ENCODE data around the gene CARMIL1.

CARMIL1 gene

GRCh38 chr6:25337431-25337830 is 58.3 kb downstream of the CARMIL1 start:
- no peak for DNase-seq (ENCODE audit: low read depth)

- no peak for DNase-seq (ENCODE audit: low read depth)
Observed at GRCh38 chr6:25340431-25341202, 61.4 kb downstream of the CARMIL1 start.

GRCh38 chr6:25341203-25341552 is 62.0 kb downstream of the CARMIL1 start:
- no peak for DNase-seq (ENCODE audit: low read depth)

DNA sequence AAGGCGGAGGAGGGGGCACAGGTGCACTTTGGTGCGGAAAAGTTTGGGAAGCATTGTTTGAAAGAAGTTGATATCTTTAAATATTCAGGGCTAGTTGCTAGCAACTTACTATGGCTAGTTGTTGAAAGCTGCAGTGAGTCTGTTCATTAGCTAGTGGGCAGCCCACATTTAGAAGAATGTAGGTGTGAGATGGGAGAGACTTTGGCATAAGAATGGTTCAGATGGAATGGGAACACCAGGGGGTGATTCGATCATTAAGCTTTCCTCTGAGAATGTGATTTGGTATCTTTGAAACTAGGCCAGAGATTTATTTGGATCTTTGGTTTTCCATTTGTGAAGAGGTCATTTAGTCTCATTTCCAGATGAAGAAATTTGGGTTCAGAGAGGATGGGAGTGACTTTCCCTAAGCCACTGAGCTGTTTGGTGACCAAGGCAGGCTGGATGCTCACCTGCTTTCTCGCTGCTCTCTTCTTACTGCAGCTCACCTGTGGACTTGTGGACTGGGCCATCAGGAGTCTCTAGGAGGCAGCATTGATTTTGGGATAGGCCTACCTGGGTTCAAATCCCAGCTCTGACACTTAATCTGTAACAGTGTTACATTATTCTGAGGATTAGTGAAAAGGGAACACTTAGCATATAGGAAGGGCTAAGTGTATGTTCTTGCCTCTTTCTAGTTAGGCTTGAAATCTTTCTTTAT is 62.9 kb downstream of the CARMIL1 start:
- no peak for DNase-seq (ENCODE audit: low read depth)

- no peak for DNase-seq (ENCODE audit: low read depth)
Observed at GRCh38 chr6:25342802-25343201, 63.6 kb downstream of the CARMIL1 start.

GRCh38 chr6:25343984-25344383 is 64.8 kb downstream of the CARMIL1 start:
- no peak for DNase-seq (ENCODE audit: low read depth)

DNA sequence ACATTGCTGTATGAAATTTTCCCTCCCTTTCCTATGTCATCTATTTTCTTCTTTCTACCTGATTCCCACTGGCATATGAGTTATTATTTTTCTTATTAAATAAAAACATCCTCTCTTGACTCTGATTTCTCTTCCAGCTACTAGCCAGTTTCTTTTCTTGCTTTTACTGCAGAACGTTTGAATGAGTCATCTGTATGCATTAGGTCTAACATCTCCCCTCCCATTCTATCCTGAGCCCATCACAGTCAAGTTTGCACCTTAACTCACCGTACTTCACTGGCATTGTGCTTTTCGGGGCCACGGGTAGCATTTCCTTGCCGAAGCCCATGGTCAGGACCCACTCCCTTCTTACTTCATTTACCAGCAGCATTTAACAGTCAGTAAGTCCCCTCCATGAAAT is 65.7 kb downstream of the CARMIL1 start:
- DNase-seq (ENCODE audit: low read depth) = no peak

DNA sequence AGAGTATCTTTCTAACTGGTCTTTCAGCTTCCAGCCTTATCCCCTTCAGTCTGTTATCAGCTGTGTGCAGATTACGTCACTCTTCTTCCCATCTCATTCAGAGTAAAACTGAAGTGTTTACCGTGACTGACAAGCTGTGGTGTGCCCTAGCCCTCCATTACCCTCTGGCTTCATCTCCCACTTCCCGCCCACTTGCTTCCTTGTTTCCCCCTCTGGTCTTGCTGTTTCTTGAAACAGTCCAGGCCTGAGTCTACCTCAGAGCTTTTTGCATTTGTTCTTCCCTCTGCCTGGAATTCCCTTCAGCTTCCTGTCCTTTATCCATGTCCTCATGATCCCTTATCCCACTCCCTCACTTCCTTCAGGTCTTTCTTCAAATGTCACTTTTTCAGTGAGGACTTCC is 66.9 kb downstream of the CARMIL1 start:
- DNase-seq (ENCODE audit: low read depth) = no peak

DNA sequence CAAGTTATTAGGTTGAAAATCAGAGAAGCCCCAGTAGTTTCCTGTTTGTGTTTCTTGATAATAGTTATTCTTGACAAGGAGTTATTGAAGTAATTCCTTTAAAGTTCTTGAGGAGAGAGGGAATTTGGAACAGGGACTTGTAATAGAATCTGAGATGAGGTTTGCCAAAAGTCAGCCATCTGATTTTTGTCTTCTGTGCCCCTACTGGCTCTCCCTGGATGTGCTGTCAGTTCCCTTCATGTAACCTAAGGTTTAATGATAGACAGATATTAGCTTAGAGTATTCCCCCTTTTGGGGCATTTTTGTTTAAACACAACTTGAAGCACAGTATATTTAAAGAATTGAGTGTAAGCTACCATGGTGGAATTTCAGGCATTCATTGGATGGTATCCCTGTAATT is 71.4 kb downstream of the CARMIL1 start:
- DNase-seq (ENCODE audit: low read depth) = no peak

DNA sequence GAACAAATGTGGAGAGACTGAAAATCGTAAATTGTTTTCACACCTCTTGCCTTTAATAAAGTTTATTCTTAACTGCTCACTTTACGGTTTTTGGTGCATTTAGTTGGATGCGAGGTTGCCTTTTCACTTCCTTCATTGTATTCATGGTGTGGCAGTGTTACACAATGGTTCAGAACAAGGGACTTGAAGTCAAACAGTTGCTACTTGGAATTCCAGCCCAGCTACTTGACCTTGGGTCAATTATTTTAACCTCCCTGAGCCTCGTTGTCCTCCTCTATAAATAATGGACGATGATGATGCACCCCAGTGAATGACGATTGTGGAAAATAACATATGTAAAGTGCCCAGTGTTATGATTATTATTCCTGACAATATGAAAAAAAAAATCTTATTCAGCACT is 72.3 kb downstream of the CARMIL1 start:
- no peak for DNase-seq (ENCODE audit: low read depth)

GRCh38 chr6:25352285-25352684 is 73.1 kb downstream of the CARMIL1 start:
- DNase-seq (ENCODE audit: low read depth) = no peak

- no peak for DNase-seq (ENCODE audit: low read depth)
Observed at GRCh38 chr6:25354078-25354932, 75.1 kb downstream of the CARMIL1 start.

- DNase-seq (ENCODE audit: low read depth) = no peak
Observed at GRCh38 chr6:25359191-25359861, 80.2 kb downstream of the CARMIL1 start.

DNA sequence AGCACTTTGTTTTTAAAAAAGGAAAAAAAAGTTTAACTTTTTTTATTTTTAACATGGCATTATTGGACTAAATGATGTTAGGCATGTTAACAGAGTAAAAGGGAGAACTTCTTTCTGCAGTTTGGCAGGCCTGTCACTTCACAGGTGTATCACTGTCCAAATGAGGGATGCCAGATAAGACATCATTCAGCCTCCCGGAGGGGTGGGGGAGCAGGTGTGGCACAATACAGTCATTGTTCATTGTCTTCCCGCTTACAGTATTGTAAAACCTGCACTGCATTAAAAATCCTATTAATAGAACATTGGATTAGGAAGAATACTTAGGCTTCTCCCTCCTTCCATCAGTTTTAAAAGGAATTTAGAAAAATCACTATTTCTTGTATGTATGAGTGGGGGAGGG is 80.7 kb downstream of the CARMIL1 start:
- DNase-seq (ENCODE audit: low read depth) = no peak

DNA sequence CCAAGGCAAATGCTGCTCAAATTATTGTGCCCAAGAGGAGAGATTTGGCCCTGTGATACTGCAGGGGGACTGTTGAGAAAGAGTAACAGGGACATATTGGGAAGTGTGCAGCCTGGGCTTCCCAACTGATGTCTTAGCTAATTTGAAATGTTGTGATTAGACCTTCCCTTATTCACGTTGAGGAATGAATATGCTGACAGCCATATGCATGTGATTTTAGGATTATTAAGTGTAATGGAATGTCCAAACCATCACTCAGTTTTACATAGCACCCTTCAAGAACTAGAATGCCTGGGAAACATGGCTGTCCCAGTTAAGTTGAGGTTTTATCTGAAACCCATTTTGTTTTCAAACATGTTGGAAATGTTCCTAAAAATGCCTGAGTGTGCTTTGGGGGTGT is 81.4 kb downstream of the CARMIL1 start:
- no peak for DNase-seq (ENCODE audit: low read depth)

DNA sequence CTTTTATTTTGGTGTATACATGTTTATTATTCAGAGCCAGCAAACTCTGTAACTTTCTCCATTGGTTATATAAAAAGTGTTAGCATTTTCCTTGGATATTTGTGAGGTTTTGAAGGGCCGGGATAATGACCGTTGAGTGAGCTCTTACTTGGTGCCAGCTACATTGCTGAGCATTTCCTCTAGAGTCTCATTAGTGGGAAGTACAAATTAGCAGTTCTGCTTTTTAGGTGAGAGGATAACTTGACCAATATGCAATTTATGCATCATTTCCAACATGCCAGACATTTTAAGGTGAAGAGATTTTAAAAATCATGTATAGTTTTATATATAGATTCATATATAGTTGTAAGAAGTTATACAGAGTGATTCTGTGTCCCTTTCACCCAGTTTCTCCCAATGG is 84.3 kb downstream of the CARMIL1 start:
- DNase-seq (ENCODE audit: low read depth) = no peak

- no peak for DNase-seq (ENCODE audit: low read depth)
Observed at GRCh38 chr6:25365154-25365553, 86.0 kb downstream of the CARMIL1 start.

GRCh38 chr6:25366903-25367545 is 87.8 kb downstream of the CARMIL1 start:
- no peak for DNase-seq (ENCODE audit: low read depth)

GRCh38 chr6:25369036-25369432 is 89.9 kb downstream of the CARMIL1 start:
- DNase-seq (ENCODE audit: low read depth) = no peak

DNA sequence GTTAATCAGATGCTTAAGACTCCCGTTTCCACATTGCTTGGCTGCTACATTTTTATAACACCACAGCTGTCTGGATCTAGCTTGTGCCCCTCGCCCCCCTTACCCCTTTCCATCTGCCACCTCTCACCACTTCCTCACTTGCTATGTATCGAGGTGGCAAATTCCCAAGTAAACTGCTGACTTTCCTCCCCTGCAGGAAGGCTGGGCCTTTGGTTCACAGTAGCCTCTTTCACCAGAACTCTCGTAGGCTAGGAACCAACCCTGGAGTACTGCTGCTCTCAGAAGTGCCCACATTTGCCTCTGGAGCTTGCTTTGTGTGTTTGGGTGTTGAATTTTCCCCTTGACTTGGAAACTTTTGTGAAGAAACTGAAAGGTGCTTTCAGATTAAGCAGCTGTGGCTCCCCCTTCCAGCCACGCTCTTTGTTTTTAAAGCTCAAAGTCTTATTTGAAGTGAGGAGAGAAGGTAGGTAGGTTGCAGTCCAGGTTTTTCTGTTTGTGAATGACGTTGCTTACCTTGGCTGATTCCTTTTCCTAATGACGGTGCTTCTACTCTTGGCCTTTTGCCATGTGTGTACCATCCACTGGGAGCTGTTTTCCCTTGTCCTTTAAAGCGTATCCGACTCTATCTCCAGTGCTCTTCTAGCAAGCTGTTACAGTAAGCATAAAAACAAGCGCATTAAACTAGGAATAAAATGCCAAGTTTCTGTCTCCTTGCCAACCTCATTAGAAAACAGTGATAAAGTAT is 90.4 kb downstream of the CARMIL1 start:
- no peak for DNase-seq (ENCODE audit: low read depth)
